Measurements from ENCODE around the gene MTHFD1.

MTHFD1 gene

DNA sequence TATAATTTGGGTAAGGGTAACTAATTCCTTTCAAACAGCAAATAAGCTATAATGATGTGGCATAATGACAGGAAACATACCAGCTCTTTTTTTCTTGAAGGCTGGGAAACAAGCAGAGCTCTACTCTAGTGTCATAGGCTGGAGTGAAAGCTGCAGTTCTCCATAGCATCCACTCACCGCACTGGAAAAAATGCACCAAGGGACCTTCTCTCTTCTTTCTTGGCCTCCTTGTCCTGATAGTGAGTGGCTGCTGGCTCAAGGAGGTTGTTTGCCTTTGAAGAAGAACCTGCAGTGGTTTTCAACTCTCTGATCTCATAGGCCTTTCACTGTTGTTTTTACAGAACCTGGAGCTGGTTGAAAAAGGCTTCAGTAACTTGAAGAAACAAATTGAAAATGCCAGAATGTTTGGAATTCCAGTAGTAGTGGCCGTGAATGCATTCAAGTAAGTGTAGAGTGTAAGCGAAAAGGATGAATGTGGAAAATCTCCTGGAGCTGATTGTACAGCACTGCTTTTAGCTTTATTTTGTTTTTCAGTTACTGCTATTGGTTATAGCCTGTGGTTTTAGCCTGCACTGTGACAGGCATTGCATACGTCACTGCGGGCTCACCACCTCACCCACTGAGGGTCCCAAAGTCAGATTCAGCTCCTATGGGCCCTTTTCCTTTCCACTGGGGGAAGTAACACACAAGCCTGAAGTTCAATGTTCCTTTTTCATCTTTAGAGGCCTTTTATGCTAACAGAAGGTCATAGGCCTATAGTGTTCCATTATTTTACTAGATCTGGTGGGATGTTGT lies 59.9 kb downstream of the MTHFD1 start:
- DNase-seq (ENCODE audit: low spot score): no peak

DNA sequence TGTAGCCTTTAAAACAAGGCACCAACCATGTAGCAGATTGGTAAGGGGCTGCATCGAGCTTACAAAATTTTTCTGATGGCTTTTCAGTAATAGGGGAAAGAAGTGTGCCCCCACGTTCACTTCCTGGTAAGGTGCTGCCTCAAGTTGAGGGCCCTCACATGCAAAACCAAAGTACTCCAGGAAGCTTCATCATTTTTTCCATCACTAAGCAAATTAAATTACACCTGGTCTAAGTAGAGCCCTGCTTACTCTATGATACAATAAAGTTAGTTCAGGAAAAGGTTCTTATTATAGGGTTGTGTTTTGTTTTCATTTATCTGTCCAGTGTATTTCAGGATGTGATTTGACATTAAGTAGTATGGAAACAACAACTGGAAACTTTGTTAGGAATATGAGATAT lies 62.1 kb downstream of the MTHFD1 start:
- DNase-seq (ENCODE audit: low spot score): no peak

DNA sequence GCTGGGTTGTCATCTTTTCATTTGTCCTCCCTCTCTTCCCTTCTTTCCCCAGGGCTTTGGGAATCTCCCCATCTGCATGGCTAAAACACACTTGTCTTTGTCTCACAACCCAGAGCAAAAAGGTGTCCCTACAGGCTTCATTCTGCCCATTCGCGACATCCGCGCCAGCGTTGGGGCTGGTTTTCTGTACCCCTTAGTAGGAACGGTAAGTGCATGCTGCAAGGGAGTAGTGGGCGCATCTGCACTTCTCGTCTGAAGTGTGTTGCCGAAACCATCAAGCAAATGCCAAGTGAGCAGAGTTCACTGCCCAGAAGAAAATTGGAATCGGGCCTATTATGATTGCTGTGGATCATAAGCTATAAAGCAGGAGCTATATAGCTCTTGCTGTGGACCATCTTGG lies 66.5 kb downstream of the MTHFD1 start:
- no peak for DNase-seq (ENCODE audit: low spot score)

DNA sequence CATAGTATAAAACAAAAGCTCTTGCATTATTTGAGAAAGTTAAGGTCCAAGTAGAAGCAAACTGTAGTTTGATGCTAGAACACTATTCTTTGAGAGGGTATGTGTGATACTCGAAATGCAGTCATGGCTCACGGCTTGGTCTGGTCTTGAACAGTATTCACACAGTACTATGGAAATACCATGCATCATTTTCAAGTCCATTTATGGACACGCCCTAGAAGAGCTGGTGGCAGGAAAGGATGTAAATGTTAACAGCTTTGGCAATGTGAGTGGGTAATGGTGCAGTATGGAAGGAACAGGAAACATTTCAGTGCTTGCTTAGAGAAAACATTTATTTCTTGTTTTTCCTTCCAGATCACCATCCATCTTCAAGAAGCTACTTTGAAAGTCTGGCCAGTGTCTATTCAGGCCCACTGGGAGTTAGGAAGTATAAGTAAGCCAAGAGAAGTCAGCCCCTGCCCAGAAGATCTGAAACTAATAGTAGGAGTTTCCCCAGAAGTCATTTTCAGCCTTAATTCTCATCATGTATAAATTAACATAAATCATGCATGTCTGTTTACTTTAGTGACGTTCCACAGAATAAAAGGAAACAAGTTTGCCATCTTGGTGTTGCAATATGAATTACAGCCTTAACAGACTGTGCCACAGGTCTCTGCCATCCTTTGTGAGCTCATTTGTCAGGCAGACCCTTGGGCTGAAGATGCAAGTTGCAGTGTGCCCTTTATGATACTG lies 71.4 kb downstream of the MTHFD1 start:
- no peak for DNase-seq (ENCODE audit: low spot score)

DNA sequence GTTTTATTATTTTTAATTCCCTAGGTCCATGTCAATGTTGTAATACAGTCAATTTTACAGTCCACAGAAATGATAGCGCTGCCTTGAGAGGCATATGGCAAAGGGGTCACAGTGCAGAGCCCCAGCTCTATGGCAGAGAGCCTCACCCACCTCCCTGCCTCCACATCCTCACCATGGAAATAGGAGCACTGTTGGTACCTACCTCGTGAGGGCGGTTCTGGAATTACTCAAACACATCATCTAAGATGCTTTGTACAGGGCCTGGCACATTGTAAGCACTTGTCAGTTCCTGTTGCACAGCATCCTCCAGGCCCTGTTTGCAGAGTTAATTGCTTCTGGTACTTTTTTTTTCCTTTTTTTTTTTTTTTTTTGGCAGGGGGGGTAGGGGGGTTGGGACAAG lies 73.1 kb downstream of the MTHFD1 start:
- DNase-seq (ENCODE audit: low spot score): no peak

DNA sequence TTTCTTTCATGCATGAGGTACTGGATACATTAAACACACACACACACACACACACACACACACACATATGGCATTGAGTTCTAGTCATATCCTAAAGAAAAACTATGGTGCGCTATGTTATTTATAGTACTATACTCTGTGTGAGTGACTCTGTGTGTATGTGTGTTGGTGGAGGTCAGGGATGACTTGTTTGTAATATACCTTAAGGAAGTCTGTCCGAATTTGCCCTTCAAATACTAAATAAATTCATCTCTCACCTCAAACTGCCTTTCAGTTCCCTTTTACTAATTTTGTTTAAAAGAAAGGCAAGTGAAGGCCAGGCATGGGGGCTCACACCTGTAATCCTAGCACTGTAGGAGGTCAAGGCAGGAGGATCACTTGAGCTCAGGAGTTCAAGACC lies 75.0 kb downstream of the MTHFD1 start:
- DNase-seq (ENCODE audit: low spot score): no peak

DNA sequence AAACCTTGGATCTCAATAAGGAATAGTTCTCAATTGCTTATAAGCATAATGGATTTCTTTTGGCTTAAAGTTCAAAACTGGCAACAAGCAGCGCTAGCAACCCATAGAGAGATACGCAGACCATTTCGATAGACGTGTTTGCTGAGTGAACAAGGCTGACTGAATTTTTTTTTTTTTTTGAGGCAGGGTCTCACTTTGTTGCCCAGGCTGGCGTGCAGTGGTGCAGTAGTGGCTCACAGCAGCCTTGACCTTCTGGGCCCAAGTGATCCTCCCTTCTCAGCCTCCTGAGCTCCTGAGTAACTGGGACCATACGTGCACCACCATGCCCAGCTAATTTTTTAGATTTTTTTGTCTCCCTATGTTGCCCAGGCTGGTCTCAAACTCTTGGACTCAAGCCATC lies 75.7 kb downstream of the MTHFD1 start:
- no peak for DNase-seq (ENCODE audit: low spot score)

DNA sequence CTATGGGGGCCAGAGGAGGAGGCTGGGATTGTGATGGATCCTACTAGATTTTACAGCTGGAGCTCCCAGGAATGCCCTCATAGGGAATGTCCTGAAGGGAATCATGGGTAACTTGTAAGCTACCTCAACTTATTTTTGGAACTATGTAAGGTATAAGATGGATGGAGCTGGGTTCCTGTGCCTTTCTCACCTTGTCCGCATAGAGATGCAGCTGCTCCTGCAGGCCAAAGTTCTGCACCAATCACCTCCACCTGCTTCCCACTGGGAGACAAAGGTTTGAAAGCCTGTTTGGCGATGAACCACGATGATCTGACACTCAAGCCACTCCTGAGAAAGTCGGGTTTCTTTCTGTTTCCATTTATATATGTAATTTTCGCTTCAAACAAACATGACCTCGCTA lies 76.5 kb downstream of the MTHFD1 start:
- DNase-seq (ENCODE audit: low spot score): no peak

DNA sequence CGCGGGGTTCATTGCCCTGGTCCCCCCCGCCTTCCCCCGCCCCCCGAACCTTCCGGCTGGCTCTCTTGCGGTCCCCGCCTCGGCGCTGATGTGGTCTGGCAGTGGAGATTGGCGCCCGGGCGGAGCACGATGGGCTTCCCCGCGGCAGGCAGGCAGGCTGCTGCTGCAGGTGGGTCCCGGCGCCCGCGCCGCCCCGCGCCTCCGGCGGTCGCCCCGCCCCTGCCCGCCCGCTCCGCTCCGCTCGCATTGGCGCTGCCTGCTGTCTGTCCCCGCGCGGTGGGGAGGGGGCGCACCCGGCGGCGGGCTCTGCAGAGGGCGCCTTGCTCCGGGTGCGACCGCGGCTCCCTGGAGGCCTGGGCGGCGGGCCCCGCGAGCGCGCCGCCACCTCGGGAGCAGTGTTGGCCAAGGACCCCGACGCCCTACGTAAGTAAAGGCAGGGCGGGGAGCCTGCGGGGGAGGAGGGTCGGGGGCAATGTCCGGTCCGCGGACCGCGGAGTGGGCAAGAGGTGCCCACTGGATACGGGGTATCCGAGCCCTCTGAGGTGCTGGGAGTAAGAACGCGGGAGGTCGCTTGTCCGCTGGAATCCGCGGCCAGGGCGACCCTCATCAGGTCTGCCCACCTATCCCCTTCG lies 77.2 kb downstream of the MTHFD1 start, which contains the start of gene AKAP5:
Gene AKAP5 (plus strand): TSS at position 309 of the 632 bp plus-strand sequence. CDS start 2,896 bp downstream, outside the sequence.
- DNase-seq (ENCODE audit: low spot score): no peak

DNA sequence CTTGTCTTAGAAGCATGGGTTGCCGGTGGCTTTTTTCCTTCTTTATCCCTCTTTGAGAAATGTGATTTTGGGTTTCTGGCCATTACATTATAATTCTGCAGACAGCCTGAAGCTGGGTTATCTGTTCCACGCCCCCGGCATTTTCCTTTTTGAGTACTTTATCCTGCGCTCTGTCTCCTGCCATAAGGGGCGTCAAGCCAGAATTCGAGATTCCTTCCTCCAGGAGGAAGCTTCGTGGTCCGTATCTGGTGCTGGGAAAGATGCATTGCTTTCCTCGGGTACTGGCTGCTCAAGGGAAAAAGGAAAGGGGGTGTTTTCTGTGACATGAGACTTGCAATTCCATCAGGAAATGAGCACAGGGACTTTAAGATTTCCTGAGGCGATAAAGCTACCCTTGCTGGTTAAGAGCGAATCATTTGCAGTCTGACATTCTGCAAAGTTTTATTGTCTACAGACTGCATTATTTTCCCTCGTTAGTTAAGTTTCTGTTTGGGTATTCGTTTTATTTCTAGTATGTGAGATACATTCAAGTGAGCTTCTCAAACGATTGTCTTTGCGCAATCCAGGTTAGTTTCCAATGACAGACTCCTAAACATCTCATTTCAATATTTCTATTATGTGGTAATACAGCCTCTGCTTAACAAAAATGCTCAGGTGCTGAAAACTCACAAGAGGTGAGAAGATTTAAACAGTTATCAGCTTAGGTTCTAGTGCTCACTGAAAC lies 77.8 kb downstream of the MTHFD1 start:
- no peak for DNase-seq (ENCODE audit: low spot score)

DNA sequence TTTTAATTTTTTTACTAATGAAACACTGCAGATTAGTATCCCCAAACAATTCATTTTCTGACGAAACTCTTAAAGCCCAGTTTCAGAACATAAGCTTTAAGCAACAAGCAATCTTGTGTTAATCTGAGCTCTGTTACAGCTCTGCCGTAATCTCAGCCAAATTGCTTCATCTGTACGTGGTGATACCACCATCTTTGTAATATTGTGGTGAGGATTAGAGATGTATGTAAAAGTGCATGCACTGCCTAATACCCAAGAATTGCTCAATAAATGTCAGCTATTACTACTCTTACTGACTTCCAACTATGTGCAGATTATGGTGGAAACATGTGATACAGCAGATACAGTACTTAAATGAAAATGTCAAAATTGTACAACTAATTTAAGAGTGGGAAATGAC lies 78.9 kb downstream of the MTHFD1 start:
- no peak for DNase-seq (ENCODE audit: low spot score)

DNA sequence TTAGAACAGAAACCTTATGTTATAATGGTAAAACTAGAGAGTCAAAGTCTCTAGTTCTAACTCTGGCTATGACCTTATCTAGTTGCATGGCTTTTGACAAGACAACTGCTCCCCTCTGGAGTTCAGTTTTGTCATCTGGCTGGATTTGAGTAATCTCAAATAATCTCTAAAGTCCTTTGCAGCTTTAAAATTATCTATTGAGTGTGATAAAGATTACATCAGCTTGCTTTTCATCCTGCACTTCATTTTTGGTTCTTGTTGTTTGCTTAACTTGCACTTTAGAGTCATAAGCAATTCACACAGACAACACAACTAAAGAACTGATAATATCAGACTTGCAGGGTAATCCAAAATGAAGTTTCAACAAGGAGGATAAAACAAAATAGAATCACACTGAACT lies 79.4 kb downstream of the MTHFD1 start:
- no peak for DNase-seq (ENCODE audit: low spot score)

DNA sequence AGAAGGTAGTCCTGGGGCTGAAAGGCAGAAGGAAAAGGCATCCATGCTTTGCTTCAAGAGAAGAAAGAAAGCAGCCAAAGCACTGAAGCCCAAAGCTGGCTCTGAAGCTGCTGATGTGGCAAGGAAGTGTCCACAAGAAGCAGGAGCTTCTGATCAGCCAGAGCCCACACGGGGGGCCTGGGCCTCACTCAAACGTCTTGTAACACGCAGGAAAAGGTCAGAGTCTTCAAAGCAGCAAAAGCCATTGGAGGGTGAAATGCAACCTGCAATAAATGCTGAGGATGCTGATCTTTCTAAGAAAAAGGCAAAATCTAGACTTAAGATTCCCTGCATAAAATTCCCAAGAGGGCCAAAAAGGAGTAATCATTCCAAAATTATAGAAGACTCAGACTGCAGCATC lies 80.3 kb downstream of the MTHFD1 start:
- no peak for DNase-seq (ENCODE audit: low spot score)

DNA sequence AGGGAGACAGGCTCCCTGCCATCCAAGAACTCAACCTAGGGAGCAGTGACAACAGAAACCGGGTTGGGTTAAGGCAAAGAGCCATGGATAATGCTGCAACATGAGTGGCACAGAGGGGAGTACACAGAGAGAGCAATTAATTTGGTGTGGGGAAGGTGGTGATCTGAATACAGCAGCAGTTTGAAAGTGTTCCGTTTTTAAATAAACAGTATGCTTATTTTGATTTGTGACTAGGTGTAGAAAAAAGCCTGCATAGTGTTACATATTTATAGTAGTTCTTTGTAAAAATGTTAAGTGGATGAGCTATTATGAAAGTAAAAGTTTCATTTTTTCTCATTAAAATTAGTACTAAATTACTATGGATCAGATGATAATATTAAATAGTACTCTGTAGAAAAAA lies 85.9 kb downstream of the MTHFD1 start:
- DNase-seq (ENCODE audit: low spot score): no peak

DNA sequence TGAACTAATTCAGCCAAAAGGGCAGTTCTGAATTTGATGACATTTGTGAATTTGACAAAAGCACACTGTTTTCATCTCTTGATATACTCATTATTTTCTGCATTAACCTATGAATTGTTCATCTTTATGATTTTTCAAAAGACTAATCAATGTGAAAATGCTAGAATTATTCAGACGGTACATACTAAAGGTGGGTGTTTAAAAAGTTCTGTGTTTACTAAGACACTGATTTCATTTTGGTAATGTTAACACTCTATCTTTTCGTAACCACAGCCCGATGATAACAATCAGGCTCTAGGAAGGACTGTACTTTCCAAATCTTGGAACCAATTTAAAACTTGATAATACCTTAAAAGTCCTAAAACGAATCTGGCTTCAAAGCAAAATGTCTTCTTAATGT lies 86.5 kb downstream of the MTHFD1 start:
- no peak for DNase-seq (ENCODE audit: low spot score)

DNA sequence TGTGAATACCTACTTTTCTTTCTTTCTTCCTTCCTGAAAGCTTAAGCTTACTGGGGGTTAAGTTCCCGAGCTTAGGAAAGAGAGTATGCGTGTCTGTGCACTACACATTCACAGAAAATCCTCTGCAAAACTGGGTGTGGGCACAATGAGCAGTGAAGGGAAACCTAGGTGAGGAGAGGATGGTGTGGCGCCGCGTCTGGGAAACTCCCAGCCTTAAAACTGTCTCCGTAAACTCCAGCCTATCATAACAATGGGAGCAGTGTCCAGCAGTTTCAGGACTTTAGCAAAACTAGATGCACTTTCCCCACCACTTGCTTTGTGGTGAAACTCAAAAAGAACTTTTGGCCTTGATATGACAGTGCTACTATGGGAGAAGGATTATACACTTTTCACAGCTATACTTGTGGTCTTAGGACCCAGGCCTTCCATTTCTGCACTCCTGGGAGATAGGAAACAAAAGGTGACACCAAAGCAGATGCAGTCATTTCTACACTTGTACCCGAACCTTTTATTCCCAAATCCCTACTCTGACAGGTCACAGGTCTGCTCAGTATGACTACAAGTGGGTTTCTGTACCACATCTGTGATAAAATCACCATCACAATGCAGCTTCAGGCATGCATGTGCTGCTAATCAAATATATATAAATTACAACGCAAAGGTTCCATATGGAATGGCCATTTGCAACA lies 87.6 kb downstream of the MTHFD1 start:
- DNase-seq (ENCODE audit: low spot score): no peak

DNA sequence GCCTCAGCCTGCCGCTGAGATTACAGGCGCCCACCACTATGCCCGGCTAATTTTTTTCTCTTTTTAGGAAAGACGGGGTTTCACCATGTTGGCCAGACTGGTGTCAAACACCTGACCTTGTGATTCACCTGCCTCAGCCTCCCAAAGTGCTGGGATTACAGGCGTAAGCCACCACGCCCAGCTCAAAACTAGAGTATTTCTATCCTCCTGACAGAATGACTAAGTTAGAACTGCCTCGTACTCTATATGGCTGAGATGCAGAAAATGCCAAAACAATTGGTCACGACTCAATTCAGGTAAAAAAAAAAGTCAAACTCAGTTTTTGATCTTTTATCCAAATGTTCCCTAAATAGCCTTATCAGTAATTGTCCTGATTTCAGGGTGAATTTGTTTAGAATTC lies 88.3 kb downstream of the MTHFD1 start:
- DNase-seq (ENCODE audit: low spot score): no peak

DNA sequence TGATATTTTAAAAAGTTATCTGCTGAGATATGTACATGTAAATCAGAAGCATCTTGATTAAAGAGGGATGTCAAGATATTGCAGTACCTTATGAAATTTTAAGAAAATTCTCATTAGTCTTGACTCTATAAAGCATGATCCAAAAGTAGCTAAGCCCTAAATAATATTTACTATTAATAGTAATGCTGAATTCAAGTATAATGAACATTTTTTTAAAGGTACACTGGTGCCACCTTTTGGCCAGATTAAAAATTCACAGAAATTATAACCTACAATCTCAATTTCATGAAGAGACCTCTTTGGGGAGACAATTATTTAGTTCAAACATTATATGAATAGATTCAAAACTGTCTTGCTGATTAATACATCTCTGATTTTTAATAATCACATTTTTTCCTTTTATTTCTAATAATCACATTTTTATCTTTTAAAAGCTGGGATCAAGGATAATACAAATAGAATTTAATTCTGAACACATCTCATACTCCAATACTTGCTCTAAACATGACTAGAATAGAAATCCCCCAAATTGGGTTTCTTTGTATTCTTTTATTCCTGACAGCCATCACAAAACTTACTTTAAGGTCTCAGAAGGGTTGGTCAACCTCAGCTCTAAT lies 90.6 kb downstream of the MTHFD1 start:
- DNase-seq (ENCODE audit: low spot score): peak; percentile 29

DNA sequence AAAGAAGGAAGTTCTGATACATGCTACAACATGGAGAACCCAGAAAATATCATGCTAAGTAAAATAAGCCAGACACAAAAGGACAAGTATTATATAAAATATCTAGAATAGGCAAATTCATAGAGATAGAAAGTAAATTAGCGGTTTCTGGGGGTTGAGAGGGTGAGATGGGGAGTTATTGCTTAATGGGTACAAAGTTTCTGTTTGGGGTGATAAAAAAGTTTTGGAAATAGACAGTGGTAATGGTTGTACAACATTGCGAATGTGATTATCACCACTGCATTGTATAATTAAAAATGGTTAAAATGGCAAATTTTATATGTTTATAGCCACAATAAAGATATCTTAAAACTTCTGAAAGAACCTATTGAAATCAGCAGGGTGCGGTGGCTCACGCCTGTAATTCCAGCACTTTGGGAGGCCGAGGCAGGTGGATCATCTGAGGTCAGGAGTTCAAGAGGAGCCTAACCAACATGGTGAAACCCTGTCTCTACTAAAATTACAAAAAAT lies 100.5 kb downstream of the MTHFD1 start:
- no peak for DNase-seq (ENCODE audit: low spot score)

DNA sequence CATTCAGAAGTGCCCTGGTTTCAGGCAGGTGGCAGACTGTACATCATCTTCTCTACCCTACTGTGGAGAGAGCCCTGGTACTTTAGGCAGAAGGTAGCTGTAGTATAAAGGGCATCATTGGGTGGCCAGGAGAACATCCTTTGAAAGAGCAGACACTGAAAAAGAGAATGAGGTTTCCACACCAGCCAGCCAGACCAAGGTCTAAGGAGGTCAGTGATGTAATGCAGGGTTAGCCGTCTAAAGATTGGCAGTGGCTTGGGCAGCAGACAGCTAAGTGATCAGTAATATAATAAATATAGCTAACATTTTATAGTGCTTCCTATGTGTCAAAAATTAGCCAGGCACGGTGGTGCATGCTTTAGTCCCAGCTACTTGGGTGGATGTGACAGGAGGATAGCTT lies 103.5 kb downstream of the MTHFD1 start:
- no peak for DNase-seq (ENCODE audit: low spot score)

DNA sequence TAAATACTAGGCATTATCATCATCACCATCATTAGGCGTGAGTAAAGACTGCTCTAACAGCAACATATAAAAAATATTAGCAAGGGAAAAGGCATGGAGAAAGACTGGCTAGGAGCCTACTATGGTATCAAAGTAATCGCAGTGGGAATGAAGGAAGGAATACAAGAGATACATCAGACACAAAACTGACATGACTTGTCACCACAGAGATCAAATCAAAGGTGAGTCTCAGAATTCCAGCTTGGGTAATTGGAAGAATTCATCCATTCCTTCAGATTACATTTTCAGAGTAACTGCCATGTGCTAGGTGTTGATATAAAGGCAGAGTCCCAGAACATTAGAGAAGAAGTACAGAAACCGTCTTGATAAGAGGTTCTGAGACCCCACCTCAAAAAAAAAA lies 105.3 kb downstream of the MTHFD1 start:
- no peak for DNase-seq (ENCODE audit: low spot score)

All from COLO829 (cell line).